MM.1S (cell line): ENCODE data around the gene PRAMEF7.
"Not testable (repeated sequence)": the region's sequence is repeated elsewhere in the genome, so short reads cannot be mapped to it uniquely, and the experiment has no call there.

Experiments
- EZH2 ChIP-seq: fragments of 300-600 bp; sonication (generic); optimal IDR thresholded peaks from 2 replicates; pipeline ENCODE3; 2017; ENCODE audit warnings: low read depth, mild to moderate bottlenecking, antibody characterized with exemption, low read length, mixed read lengths
- TF ChIP-seq, protein P1 (sequence below): fragments of 300-600 bp; sonication (generic); IDR thresholded peaks from 2 replicates; pipeline ENCODE4 v1.5.1; 2016; ENCODE audit warnings: antibody characterized with exemption, low read length, mixed read lengths

DNA sequence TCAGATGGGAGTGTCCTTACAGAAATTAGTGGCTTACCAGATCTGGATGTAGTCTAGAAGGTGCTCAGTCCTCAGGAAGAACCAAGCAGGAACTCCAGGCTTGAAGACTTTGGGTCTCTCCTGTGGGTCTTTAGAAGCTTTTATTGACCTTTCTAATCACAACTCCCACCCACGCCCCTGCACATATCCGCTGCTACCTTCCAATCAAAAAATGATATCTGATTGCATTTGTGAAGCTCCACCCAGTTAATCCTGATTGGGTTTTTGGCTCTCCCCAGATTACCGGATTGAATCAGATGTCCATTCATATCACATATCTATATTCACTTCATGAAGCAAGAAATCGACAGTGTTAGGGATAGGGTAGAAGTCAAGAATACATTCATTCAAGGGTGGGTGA is 31.1 kb downstream of the PRAMEF7 start, which contains the start of gene PRAMEF6:
- TF ChIP-seq, protein P1, sequence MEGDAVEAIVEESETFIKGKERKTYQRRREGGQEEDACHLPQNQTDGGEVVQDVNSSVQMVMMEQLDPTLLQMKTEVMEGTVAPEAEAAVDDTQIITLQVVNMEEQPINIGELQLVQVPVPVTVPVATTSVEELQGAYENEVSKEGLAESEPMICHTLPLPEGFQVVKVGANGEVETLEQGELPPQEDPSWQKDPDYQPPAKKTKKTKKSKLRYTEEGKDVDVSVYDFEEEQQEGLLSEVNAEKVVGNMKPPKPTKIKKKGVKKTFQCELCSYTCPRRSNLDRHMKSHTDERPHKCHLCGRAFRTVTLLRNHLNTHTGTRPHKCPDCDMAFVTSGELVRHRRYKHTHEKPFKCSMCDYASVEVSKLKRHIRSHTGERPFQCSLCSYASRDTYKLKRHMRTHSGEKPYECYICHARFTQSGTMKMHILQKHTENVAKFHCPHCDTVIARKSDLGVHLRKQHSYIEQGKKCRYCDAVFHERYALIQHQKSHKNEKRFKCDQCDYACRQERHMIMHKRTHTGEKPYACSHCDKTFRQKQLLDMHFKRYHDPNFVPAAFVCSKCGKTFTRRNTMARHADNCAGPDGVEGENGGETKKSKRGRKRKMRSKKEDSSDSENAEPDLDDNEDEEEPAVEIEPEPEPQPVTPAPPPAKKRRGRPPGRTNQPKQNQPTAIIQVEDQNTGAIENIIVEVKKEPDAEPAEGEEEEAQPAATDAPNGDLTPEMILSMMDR = not testable (repeated sequence)
- TF ChIP-seq EZH2 = not testable (repeated sequence)
